ENCODE data around the gene NRL.

The NRL gene

DNA sequence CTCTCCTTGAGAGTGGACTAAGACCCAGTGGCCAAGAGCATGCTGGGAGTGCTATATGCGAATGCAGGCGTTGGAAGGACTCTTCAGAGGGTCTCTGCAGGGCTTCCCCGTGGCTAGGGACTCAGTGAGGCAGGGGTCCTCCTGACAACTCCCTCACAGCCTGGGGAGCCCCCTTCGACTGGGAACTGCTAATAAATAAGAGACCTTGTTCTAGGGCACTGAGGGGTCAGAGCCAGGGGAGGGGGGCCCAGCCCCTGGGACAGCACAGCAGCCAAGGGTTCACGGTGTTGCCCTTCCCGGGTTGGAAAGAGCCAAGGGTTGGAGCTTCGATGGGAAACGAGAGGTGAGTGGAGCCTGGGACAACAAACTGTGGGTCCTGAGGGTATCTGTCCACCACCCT, 49.3 kb downstream of the NRL start:
- no peak for DNase-seq (ENCODE audit: low spot score)

DNA sequence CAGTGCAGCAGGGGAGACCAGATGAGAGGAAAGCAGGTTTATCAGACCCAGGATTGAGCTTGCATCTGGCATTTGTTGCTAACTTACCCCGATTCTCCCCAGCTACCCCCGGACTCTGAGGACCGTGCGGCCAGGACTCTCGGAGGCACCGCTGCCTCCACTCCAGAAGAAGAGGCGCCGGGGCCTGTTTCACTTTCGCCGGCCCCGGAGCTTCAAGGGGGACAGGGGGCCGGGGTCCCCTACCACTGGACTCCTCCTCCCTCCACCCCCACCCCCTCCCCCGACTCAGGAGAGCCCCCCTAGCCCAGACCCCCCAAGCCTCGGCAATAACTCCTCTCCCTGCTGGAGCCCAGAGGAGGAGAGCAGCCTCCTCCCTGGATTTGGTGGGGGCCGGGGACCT, 49.9 kb downstream of the NRL start:
- no peak for DNase-seq (ENCODE audit: low spot score)

DNA sequence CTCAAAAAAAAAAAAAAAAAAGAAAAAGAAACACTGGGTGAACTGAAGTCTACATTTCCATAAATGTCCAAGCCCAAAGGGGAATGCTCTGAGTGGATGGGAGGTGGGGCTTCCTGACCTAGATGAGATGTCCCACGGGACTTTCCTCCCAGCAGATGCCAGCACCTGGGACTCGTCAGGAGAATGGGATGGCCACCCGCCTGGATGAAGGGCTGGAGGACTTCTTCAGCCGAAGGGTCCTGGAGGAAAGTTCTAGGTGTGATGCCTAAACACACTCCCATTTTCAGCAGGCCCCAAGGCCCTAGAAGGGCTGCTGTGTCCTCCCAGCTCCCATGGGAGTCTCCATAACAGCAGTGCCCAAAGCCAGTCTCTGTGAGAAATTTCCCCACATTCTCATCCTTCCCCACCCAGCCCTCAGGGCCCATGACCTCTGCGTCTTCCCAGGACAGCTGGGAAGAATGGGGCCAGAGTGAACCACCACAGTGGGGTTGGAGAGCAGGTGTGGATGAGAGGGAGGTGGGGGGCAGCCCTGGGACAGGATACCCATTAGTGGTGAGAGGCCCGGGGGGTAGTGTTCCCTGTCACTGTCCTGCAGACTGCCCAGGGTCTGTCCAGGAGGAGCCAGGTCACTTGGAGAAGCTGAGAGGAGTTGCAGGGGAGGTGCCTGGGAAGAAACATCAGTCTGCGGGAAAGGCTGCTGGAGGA, 50.5 kb downstream of the NRL start:
- no peak for DNase-seq (ENCODE audit: low spot score)

DNA sequence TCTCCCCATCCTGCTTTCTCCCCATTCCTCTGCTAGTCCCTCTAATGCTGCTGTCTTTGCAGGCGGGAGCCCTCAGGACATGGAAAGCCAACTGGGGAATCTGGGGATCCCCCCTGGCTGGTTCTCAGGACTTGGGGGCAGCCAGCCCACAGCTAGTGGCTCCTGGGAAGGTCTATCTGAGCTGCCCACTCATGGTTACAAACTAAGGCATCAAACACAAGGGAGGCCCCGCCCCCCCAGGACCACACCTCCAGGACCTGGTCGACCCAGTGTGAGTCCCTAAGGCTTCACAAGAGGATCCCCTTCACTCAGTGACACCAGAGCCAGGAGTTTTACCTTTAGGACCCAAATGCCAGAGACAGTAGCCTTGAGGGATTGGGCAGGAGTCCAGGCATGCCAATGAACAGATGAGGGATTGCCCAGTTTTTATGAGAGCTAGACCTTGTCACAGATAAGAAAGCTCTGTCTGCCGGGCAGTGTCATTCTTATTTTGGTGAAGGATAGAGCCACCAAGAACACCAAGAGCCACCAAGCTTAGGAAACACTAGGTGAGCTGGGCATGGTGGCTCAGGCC, 51.4 kb downstream of the NRL start:
- no peak for DNase-seq (ENCODE audit: low spot score)

DNA sequence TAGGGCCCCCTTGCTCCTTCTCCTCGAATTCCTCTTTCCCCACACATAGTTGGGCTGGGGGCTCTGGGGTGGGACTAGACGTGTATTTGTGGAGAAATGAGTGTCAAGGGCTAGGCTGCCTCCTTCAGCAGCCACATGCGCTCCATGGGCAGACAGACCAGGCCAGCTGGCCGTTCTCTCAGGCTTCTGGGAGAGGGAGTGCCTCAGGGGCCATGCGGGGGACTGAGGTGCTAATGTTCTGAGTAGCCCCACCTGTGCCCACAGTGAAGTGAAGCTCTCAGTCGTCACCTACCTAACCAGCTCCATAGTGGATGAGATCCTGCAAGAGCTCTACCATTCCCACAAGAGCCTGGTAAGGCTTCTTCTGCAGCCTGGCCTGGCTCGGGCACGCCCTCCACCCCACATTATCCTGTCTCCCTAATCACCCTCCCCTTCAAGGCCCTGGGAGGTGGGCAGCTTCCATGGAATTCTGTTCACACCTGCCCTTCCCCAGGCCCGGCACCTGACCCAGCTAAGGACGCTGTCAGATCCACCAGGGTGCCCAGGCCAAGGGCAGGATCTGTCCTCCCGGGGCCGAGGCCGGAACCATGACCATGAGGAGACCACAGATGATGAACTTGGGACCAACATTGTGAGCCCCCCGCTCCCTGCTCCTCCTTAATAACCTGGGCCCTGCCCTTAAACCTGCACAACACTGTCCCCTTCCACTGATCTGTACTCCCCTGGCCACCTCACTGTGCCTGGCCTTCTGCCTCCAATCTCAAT, 52.4 kb downstream of the NRL start:
- no peak for DNase-seq (ENCODE audit: low spot score)

DNA sequence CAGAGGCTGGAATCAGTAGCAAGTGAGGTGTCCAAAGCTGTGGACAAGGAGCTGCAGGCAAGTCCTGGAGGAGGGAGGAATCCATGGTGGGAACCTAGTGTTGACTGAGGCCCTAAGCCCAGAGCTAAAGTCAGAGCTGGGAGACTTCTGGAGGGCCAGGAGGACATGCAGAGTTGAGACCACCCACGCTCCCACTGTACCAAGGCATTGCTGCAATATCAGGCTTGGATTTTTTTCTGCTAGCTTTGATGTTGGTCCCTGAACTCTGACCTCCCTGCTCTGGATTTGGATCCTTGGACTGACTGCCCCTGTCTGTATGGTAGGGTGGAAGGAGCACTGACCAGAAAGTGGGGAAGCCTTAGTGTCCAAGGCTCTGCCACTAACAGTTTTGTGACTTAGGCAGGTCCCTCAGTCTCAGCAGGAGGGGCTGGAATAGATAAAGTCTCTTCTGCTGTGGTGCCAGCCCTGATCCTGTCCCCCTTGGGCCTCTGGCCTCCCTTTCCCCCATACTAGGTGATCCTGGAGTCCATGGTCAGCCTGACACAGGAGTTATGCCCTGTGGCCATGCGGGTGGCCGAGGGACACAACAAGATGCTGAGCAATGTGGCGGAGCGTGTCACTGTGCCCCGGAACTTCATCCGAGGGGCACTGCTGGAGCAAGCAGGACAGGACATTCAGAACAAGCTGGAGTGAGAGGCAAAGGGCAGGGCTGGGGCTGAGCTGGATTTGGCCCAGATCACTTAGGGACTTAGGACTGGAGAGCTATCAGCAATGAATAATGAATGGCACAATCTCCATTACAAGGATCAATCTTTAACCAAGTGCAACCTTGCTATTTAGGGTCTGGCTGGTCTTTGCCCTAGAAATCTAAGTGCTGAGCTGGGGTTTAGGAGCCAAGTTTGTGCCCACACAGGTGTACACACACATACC, 53.5 kb downstream of the NRL start:
- no peak for DNase-seq (ENCODE audit: low spot score)

DNA sequence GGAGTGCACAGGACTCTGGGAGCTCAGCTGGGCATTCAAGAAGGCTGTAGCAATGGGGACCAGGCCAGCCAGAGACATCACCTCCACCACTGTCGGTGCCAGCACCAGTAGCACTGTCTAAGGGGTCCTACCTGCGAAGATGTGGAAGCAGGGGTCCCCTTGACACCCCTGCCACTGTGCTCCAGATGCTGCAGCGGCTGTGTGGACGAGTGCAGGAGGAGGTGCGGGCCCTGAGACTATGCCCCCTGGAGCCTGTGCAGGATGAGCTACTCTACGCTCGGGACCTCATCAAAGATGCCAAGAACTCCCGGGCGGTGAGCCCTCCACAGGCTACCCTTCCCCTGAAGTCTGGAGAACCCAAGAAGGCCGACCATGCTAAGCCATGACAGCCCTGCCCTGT, 54.3 kb downstream of the NRL start:
- no peak for DNase-seq (ENCODE audit: low spot score)

DNA sequence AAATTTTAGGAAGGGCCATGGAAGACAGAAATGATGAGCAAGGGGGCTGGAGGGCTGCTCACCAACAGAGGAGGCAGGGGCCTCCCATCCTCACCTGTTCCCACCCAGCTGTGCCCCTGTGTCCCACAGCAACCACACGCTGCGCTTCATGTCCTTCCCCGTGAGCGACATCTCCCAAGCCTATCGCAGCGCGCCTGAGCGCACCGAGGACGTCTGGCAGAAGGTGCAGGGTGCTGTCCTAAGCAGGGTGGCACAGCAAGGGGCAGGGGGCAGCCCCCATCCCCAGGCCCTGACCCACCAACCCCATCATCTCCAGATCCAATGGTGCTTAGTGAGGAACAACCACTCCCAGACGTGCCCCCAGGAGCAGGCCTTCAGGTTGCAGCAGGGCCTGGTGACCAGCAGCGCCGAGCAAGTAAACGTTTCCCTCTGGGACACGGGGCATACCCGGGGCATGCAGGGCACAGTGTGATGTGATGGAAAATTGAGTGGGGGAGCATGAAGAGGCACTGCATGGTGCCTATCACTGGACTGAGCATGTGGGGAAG, 54.8 kb downstream of the NRL start:
- DNase-seq (ENCODE audit: low spot score) = no peak

DNA sequence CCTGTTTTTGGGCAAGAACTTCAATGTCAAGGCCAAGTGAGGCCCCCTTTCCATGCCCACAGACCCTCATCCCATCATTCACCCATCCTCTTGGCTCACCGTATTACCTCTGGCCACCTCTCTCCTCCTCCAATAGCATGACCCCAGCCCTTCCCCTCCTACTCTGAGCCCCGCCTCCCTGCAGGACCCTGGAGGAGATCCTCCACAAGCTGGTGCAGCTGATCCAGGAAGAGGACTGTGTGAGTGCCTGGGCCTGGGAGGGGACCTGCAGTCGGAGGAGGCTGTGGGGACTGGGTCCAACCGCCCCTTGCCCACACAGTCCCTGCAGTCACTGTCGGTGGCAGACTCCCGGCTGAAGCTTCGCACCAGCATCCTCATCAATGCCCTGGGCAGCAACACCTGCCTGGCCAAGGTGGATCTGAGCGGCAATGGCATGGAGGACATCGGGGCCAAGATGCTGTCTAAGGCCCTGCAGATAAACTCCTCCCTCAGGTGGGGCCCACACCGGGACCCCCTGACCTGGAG, 55.7 kb downstream of the NRL start:
- no peak for DNase-seq (ENCODE audit: low spot score)

DNA sequence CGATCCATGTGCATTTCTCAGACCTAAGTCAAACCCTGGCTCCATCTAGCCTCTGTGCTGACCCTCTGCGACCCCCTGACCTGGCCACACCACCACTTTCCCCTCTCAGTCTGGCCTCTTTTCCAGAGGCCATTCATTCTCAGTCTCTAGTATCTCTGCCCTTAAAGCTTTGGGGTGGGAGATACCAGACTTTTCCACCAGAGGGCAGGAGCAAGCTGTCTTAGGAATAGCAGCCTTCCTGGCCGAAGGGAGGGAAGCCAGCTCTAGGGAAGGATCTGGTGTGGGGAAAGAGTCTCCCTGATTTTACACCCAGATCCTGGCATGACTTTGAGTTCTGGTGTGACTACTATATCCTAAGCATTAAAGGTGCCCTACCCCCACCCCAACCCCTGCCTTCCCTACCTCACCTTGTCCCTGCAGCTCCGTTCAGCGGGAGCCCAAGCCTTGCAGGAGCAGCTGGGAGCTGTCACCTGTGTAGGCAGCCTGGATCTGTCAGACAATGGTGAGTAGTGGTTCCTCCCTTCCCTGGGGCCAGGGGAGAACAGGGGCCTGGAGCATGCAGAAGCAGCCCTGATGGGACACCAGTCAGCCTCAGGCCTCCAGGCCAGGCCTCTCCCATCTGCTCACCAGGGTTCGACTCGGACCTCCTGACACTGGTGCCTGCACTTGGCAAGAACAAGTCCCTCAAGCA, 56.3 kb downstream of the NRL start:
- DNase-seq (ENCODE audit: low spot score) = peak; percentile 79

DNA sequence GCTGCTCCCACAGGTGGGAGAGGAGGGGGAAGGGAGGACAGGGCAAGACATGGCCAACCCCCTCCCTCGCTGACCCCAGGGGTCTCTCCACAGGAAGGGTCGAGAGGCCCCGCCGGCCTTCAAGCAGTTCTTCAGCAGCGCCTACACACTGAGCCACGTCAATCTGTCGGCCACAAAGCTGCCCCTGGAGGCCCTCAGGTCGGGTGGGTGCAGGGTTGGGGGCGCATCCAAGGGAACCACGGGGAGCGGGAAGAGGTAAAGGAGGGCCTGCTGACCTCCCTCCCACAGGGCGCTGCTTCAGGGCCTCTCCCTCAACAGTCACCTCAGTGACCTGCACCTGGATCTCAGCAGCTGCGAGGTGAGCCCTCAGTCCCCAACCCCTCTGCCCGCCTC, 56.9 kb downstream of the NRL start:
- no peak for DNase-seq (ENCODE audit: low spot score)

DNA sequence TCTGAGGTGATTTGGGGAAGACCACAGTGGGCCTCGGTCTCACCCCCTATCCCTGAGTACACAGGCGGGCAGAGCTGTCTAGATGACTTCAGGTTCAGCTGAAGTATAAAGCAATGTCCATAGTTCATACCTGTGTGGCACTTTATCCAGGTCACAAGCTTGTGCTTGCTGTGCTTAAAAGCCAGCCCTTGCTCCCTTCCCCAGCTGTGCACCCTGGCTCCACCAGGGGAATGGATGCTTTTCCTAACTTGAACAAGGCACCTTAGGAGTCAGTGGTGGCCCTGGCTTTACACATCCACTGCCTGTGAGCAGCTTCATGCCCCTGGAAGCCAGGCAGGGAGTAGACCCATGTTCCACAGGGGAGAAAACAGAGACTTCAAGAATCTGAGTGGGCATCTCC, 57.5 kb downstream of the NRL start:
- no peak for DNase-seq (ENCODE audit: low spot score)

DNA sequence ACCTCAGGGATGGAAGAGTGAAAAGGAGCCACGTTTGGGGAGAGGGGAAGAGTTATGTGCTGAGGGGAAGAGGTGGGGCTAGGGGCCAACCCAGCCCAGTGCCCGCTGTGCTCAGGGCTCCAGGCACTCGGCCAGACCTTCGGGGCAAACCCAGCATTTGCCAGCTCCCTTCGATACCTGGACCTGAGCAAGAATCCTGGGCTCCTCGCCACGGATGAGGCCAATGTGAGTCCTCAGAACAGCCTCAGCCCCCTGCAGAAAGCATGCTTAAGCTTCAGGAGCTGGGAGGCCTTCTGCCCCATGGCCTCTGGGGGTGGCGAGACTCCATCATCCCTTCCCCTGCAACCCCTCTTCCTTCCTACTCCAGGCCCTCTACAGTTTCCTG, 58.0 kb downstream of the NRL start:
- DNase-seq (ENCODE audit: low spot score) = no peak

DNA sequence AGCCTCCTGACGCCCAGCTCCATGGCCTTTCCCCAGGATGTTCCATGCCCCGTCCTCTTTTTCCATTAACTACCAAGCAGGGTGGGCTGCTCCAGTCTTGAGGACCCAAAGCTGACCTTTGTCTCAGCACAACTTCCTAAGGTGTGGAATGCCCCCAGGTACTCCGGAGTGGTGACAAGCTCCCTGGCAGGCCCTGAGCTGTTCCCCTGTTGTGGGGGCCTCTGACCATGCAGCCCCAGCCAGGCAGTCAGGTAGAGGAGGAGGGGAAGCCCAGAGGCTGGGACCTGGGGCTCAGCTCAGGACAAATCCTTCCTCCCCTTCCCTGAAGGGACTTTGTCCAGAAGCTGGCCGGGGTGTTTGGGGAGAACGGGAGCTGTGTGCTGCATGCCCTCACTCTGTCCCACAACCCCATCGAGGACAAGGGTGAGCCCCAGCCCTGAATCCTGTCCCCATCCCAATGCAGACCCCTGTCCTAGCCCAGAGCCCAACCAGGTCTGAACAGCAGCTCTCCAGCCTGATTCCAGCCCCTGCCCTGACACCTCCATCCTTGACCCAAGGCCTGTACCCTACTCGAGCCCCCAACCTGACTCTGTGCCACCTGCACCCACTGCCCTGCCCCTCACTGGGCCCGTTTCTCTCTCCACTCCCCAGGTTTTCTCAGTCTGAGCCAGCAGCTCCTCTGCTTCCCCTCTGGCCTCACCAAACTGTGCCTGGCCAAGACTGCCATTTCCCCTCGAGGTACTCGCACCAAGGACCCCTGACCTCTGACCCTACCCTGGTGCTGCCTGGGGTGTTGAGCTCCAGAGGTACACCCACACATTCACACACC, 58.6 kb downstream of the NRL start:
- DNase-seq (ENCODE audit: low spot score) = no peak

DNA sequence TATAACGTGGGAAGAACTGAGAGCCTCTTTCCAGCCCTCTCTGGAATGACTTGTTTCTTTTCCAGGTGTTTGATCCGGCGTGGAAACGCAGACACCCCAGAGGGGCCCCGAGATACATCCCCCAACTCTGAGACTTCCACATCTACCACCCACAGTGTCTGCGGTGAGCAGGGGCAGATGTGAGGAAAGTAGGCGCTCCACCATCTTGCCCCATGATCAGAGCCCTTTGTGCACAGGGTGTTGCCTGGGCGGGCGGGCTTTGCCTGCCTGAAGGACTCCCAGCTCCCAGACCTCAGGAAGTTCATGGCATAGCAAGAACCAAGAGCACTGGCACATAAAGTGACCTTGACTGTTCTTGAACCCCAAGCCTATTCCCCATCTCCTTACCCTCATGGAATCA, 60.1 kb downstream of the NRL start:
- DNase-seq (ENCODE audit: low spot score) = no peak

DNA sequence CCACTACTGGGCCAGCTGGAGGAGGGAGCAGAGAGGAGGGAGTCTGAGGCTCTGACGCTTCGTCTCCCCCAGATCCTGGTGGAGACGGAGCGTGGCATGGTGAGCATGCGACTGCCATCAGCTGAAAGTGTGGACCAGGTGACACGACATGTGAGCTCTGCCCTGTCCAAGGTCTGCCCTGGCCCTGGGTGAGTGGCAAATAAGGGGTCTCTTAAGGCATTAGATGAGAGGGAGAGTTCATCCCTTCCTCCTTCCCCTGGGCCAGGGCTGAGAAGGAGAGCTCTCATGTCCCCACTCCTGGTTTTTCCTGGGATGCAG, 60.5 kb downstream of the NRL start:
- no peak for DNase-seq (ENCODE audit: low spot score)

DNA sequence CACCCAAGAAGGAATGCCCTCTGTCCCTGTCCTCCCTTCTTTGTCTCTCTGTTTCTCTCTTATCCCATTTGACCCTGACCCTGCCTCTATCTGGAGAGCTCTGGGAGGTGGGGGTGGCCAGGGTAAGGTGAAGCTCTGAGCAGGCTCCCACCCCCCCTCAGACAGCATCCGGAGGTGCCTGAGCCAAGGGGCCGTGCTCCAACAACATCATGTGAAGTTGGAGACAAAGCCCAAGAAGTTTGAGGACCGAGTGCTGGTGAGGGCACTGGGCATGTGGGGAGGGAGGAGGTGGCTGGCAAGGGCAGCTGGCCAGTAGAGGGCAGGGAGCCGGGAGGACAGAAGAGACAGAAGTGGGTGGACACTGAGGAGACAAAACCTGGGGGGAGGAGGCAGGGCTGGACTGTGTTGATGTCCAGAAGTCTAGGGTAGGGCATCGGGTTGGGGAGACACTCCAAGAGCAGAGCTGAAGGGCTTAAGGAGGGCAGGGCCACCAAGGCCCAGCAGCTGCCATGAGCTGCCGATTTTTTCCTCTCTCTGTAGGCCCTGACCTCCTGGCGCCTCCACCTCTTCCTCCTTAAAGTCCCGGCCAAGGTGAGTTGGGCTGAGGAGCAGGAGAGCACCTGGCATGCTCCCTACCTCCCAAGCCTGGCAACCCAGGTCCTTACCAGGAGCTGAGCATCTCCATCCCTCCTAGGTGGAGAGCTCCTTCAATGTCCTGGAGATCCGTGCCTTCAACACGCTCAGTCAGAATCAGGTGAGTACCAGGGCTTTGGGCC, 61.0 kb downstream of the NRL start:
- DNase-seq (ENCODE audit: low spot score) = no peak

DNA sequence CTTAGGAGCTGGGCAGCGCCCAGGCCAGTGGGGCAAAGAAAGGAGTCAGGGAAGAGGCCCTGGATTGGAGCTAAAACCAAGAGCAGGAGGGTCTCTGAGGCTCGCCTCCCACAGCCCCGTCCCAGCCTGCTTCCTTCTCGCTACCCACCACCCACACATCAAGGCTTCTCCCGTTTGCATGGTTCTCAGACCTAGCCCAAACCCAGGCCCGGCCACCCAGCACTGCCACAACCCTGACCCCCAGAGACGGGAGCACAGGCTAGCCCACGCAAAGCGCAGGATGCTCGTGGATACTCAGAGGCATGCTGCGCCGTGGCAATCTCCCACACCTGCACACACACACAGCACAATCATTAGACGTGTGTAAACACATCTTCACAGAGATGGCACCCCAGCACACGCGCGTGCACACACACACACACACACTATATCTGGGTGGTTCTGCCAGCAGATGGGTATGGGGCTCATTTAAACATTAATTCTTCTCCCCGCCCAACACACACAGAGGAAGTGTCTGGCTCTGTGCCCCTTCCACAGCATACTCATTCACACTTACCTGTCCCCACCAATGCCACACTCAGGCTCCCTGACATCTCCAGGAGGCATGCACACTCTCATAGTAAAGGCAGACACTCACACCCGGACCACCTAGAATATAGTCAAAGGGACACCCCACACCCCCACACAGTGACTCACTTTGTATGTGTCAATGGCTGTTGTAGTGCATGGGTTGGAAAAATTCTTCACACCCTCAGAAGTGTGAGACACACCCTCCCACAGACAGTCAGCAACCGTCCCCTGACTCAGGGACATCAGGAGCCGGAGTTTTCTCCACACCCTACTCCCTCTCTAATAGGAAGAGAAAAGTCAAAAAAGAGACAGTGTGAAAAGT, 61.8 kb downstream of the NRL start:
- no peak for DNase-seq (ENCODE audit: low spot score)

Measured in NAMALWA (cell line).